ENCODE data around the gene KRT33A. TPM values are rescaled to one million over a fixed set of nuclear protein-coding genes. Genes with fewer than 3 reads are reported as not detected.

KRT33A gene
- total and polyA plus RNA-seq, 4 donors, result not detected

GRCh38 chr17:41340934-41341861, 9.4 kb downstream of the KRT33A start:
- WGBS, 2 donors, result 75 to 83% methylated on average over 7 of the region's 7 CpGs
- ATAC-seq (ENCODE audit: insufficient read depth, low FRiP score) (no peak), DNase-seq (no peak)
- TF ChIP-seq, protein P1, sequence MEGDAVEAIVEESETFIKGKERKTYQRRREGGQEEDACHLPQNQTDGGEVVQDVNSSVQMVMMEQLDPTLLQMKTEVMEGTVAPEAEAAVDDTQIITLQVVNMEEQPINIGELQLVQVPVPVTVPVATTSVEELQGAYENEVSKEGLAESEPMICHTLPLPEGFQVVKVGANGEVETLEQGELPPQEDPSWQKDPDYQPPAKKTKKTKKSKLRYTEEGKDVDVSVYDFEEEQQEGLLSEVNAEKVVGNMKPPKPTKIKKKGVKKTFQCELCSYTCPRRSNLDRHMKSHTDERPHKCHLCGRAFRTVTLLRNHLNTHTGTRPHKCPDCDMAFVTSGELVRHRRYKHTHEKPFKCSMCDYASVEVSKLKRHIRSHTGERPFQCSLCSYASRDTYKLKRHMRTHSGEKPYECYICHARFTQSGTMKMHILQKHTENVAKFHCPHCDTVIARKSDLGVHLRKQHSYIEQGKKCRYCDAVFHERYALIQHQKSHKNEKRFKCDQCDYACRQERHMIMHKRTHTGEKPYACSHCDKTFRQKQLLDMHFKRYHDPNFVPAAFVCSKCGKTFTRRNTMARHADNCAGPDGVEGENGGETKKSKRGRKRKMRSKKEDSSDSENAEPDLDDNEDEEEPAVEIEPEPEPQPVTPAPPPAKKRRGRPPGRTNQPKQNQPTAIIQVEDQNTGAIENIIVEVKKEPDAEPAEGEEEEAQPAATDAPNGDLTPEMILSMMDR (IDR thresholded peaks at IDR 0.05; ENCODE audit: control extremely low read depth, extremely low read depth), result no peak
- Histone ChIP-seq H3K4me3 (no peak overlapping the region), H3K27me3 (ENCODE audit: control insufficient read depth in 3 of 3, insufficient read depth in 3 of 3, low read length in 2 of 3) (no peaks in the 10 kb centered on the region), H3K27ac (ENCODE audit: low read depth in 1 of 2, low read length in 1 of 2) (no peak overlapping the region), H3K4me1 (ENCODE audit: control insufficient read depth in 5 of 5, insufficient read depth in 5 of 5, low read length in 5 of 5) (peaks cover 0 to 9% (median 0%) of the 10 kb centered on the region in 5 donors), H3K9ac (ENCODE audit: insufficient read depth in 1 of 2, low read length in 2 of 2) (no peak overlapping the region), H3K36me3 (ENCODE audit: control insufficient read depth in 4 of 4, insufficient read depth in 4 of 4, low read length in 4 of 4) (no peaks in the 10 kb centered on the region), H3K9me3 (ENCODE audit: control insufficient read depth in 4 of 4, insufficient read depth in 3 of 4, low read length in 3 of 4) (peaks cover 0 to 7% (median 0%) of the 10 kb centered on the region in 4 donors)

DNA sequence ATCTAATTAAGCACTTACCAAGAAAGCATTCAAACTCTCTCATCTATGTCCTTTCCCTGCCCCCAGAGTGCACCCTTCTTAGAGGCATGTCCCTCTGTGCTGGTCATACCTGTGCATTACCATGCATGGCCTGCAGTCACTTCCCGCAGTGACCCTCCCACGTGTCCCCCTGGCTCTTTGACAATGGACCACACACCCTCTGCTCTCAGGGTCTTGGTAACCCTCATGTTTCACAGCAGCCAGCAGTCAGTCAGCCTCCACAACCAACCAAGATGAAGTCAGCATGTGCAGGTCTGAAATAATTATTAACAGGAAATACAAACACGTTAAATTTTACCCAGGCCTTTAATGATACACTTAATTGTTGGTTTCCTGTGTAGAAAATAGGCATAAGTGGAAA, 10.1 kb downstream of the KRT33A start:
- no peak overlapping the region for H3K27ac ChIP-seq (ENCODE audit: low read depth in 1 of 2, low read length in 1 of 2)
- DNase-seq, result no peak
- no peak overlapping the region for H3K9ac ChIP-seq (ENCODE audit: insufficient read depth in 1 of 2, low read length in 2 of 2)
- TF ChIP-seq, protein P1 (IDR thresholded peaks at IDR 0.05; ENCODE audit: control extremely low read depth, extremely low read depth), result no peak
- H3K36me3 ChIP-seq (ENCODE audit: control insufficient read depth in 4 of 4, insufficient read depth in 4 of 4, low read length in 4 of 4), result no peaks in the 10 kb centered on the region
- peaks cover 0 to 9% (median 0%) of the 10 kb centered on the region in 5 donors for H3K4me1 ChIP-seq (ENCODE audit: control insufficient read depth in 5 of 5, insufficient read depth in 5 of 5, low read length in 5 of 5)
- WGBS, 2 donors, result 40 to 53% methylated on average over 3 of the region's 3 CpGs
- no peaks in the 10 kb centered on the region for H3K27me3 ChIP-seq (ENCODE audit: control insufficient read depth in 3 of 3, insufficient read depth in 3 of 3, low read length in 2 of 3)
- no peak overlapping the region for H3K4me3 ChIP-seq
- ATAC-seq (ENCODE audit: insufficient read depth, low FRiP score), result no peak
- peaks cover 0 to 7% (median 0%) of the 10 kb centered on the region in 4 donors for H3K9me3 ChIP-seq (ENCODE audit: control insufficient read depth in 4 of 4, insufficient read depth in 3 of 4, low read length in 3 of 4)

DNA sequence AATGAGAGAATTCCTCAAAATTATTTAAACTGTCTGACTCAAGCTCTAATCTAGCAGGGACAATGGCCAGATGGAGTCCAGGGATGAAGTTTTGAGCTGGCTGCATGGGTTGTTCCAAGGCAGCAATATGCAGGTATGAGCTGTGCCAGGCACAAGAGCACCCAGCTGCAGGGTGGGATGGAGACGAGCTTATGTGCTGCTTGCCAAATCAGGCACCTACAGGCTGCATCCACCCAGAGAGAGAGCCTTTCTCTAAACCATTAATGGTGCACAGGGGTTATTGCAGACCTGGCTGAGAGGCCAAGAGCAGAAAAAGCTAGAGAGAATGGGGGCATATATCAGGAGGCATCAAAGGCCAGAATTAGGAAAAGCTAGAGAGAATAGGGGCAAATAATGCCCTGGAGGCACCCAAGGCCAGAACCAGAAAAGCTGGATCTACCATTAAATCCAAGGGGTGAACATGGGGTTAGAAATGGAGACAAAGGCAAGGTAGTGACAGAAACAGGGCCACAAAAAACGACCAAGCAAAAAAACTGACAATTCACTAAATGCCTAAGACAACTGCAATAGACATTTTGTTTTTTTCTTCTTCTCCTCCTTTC, 11.0 kb downstream of the KRT33A start:
- Histone ChIP-seq H3K36me3 (ENCODE audit: control insufficient read depth in 4 of 4, insufficient read depth in 4 of 4, low read length in 4 of 4) (no peaks in the 10 kb centered on the region), H3K27me3 (ENCODE audit: control insufficient read depth in 3 of 3, insufficient read depth in 3 of 3, low read length in 2 of 3) (no peaks in the 10 kb centered on the region), H3K27ac (ENCODE audit: low read depth in 1 of 2, low read length in 1 of 2) (peak overlapping the region in 1 of 2 donors; percentile 62), H3K4me1 (ENCODE audit: control insufficient read depth in 5 of 5, insufficient read depth in 5 of 5, low read length in 5 of 5) (peaks cover 0 to 10% (median 0%) of the 10 kb centered on the region in 5 donors), H3K9me3 (ENCODE audit: control insufficient read depth in 4 of 4, insufficient read depth in 3 of 4, low read length in 3 of 4) (peaks cover 0 to 7% (median 0%) of the 10 kb centered on the region in 4 donors), H3K4me3 (no peak overlapping the region), H3K9ac (ENCODE audit: insufficient read depth in 1 of 2, low read length in 2 of 2) (no peak overlapping the region)
- WGBS, 2 donors, result 61 to 77% methylated on average over 2 of the region's 2 CpGs
- DNase-seq (no peak), ATAC-seq (ENCODE audit: insufficient read depth, low FRiP score) (no peak)
- TF ChIP-seq, protein P1 (IDR thresholded peaks at IDR 0.05; ENCODE audit: control extremely low read depth, extremely low read depth), result no peak
